Right cardiac atrium (tissue), 5 donors: ENCODE results near the gene MRPL44. TPM values are rescaled to one million over a fixed set of nuclear protein-coding genes. Genes with fewer than 3 reads are reported as not detected.

Experiments used
- ATAC-seq, 2 donors: fragments of 200-7000 bp; cut with Tn5 transposase; one replicate each; pipeline versions ENCODE4 v1.8.0 to v1.9.1; 2020; ENCODE audit warnings: moderate library complexity in 2 of 2, mild to moderate bottlenecking in 1 of 2
- DNase-seq, 3 donors: peaks; one replicate each; pipeline ENCODE4 v3.0.0-alpha.2; 2020
- H3K27ac ChIP-seq: one replicate; pipeline ENCODE4 v1.5.1; 2013; ENCODE audit warnings: mild to moderate bottlenecking, low read length, control low read depth, moderate library complexity
- H3K27me3 ChIP-seq: one replicate; pipeline ENCODE4 v1.6.1; 2013; ENCODE audit not compliant: control insufficient read depth, insufficient read depth
- H3K4me1 ChIP-seq: one replicate; pipeline ENCODE4 v1.6.1; 2013; ENCODE audit warnings: low read length; ENCODE audit not compliant: control insufficient read depth, insufficient read depth
- H3K4me3 ChIP-seq: one replicate; pipeline ENCODE4 v1.5.1; 2013; ENCODE audit warnings: low read length, control low read depth
- H3K9me3 ChIP-seq: one replicate; pipeline ENCODE4 v1.6.1; 2013; ENCODE audit warnings: low read length; ENCODE audit not compliant: control insufficient read depth
- WGBS: extraction: QIAGEN DNeasy Blood & Tissue Kit; methylation state at CpG from one replicate; pipeline ENCODE4 v1.1.7; 2013; 5-methylcytosine and 5-hydroxymethylcytosine counted together
- intact Hi-C, 4 donors: fragments of 100-400 bp; cut with DNase I; formaldehyde crosslinking; loops; one replicate each; pipeline versions ENCODE4 v1.11.0 to v1.14.0; 2022 to 2023
- long read RNA-seq, 4 donors: library from polyadenylated mRNA; unstranded; transcript quantifications; one replicate each; pipeline ENCODE4 v2.0.0, GENCODE V29; 2020 to 2021
- polyA plus RNA-seq: library from polyadenylated mRNA; stranded (reverse); fragments of 200-250 nt; gene quantifications from one replicate; pipeline ENCODE4 v1.2.3, GENCODE V29; 2013
- total RNA-seq, 4 donors: library from RNA; stranded (reverse); fragmentation: NEBNext Ultra II Directional; extraction: Animal tissue kit (Norgen Biotek cat#: 25700); gene quantifications; one replicate each; pipeline ENCODE4 v1.2.1, GENCODE V29; 2021
- donor health status: healthy with polysubstance abuse.
- donor health status: DM: no; HTN: yes; CAD: no.
- donor health status: DM: no; HTN: no; CAD: no.
- donor health status: DM: no; HTN: yes; CAD: no; lungs with severe emphysema.
- donor health status: DM: yes; HTN: yes; CAD: no.

Gene MRPL44
- 10 to 100 TPM; 22.0 to 31.8 (median 30.4) TPM for total RNA-seq
- polyA plus RNA-seq = 34.9 TPM
- long read RNA-seq, donor 1, transcript MRPL44-201 (4 exons, 1,748 nt) = major isoform, 66 of 66 reads
- long read RNA-seq, donor 1, partial matches to known transcripts = 0 of 66 reads
- long read RNA-seq, donor 1, other reads (novel, unspliced or antisense) = 0 of 66 reads
- long read RNA-seq, donor 2, transcript MRPL44-201 (4 exons, 1,748 nt) = major isoform, 45 of 46 reads
- long read RNA-seq, donor 2, partial matches to known transcripts = 0 of 46 reads
- long read RNA-seq, donor 2, other reads (novel, unspliced or antisense) = 1 of 46 reads
- long read RNA-seq, donor 3, transcript MRPL44-201 (4 exons, 1,748 nt) = major isoform, 208 of 215 reads
- long read RNA-seq, donor 3, partial matches to known transcripts = 5 of 215 reads
- long read RNA-seq, donor 3, other reads (novel, unspliced or antisense) = 2 of 215 reads
- long read RNA-seq, donor 4, transcript MRPL44-201 (4 exons, 1,748 nt) = major isoform, 33 of 33 reads
- long read RNA-seq, donor 4, partial matches to known transcripts = 0 of 33 reads
- long read RNA-seq, donor 4, other reads (novel, unspliced or antisense) = 0 of 33 reads

GRCh38 chr2:223957092-223957851 is at the start of gene MRPL44:
TSS of gene MRPL44 (plus strand) at chr2:223957463. CDS start at chr2:223957473, 10 bp downstream.
- H3K4me3 ChIP-seq = peak within 1 kb of the TSS; percentile 98
- H3K9me3 ChIP-seq = no peaks in the 10 kb centered on the region
- under 1% methylated on average over 65 of the region's 65 CpGs for WGBS
- intact Hi-C loops = no loop called here
- DNase-seq (peak; percentile 96 to 99 (median 98)), ATAC-seq (peak; percentile 100)
- H3K27me3 ChIP-seq = no peaks in the 10 kb centered on the region
- peaks cover 4% of the 10 kb centered on the region for H3K4me1 ChIP-seq
- peak within 1 kb of the TSS; percentile 94 for H3K27ac ChIP-seq

- Histone ChIP-seq H3K27ac (no peak overlapping the region), H3K4me3 (no peak overlapping the region), H3K27me3 (no peaks in the 10 kb centered on the region), H3K4me1 (peaks cover 10% of the 10 kb centered on the region), H3K9me3 (no peaks in the 10 kb centered on the region)
- peak; percentile 28 to 38 for ATAC-seq
- no peak for DNase-seq
- WGBS = 83% methylated on average over 8 of the region's 8 CpGs
- intact Hi-C loops = no loop called here
Measured at GRCh38 chr2:223908304-223908998, 48.8 kb upstream of the MRPL44 start.

GRCh38 chr2:223909001-223909741 is 48.1 kb upstream of the MRPL44 start:
- Histone ChIP-seq H3K27me3 (no peaks in the 10 kb centered on the region), H3K9me3 (no peaks in the 10 kb centered on the region), H3K4me1 (peaks cover 10% of the 10 kb centered on the region), H3K27ac (no peak overlapping the region), H3K4me3 (no peak overlapping the region)
- ATAC-seq = peak in 1 of 2 donors; percentile 55
- intact Hi-C loops = no loop called here
- 51% methylated on average over 7 of the region's 7 CpGs for WGBS
- DNase-seq = no peak

- Histone ChIP-seq H3K27ac (no peak overlapping the region), H3K27me3 (no peaks in the 10 kb centered on the region), H3K9me3 (no peaks in the 10 kb centered on the region), H3K4me3 (no peak overlapping the region), H3K4me1 (peaks cover 3% of the 10 kb centered on the region)
- intact Hi-C loops = no loop called here
- no peak for ATAC-seq
- DNase-seq = no peak
Measured at GRCh38 chr2:223914324-223914723, 42.9 kb upstream of the MRPL44 start.

- intact Hi-C loops = no loop called here
- Histone ChIP-seq H3K9me3 (no peaks in the 10 kb centered on the region), H3K4me1 (peaks cover under 1% of the 10 kb centered on the region), H3K27me3 (no peaks in the 10 kb centered on the region), H3K27ac (no peak overlapping the region), H3K4me3 (no peak overlapping the region)
- ATAC-seq (no peak), DNase-seq (no peak)
- WGBS = 90% methylated on average over 3 of the region's 3 CpGs
Measured at GRCh38 chr2:223915071-223915470, 42.2 kb upstream of the MRPL44 start.

- Histone ChIP-seq H3K4me3 (no peak overlapping the region), H3K9me3 (no peaks in the 10 kb centered on the region), H3K27ac (no peak overlapping the region), H3K4me1 (peaks cover 2% of the 10 kb centered on the region), H3K27me3 (no peaks in the 10 kb centered on the region)
- ATAC-seq (no peak), DNase-seq (no peak)
- intact Hi-C loops = no loop called here
- WGBS = 77% methylated on average over 8 of the region's 8 CpGs
Measured at GRCh38 chr2:223916181-223916920, 40.9 kb upstream of the MRPL44 start.

- WGBS = 67% methylated on average over 11 of the region's 11 CpGs
- Histone ChIP-seq H3K27ac (no peak overlapping the region), H3K9me3 (no peaks in the 10 kb centered on the region), H3K4me1 (peaks cover 2% of the 10 kb centered on the region), H3K4me3 (no peak overlapping the region), H3K27me3 (no peaks in the 10 kb centered on the region)
- peak; percentile 21 to 36 for ATAC-seq
- intact Hi-C loops = no loop called here
- DNase-seq = no peak
Measured at GRCh38 chr2:223918671-223919134, 38.6 kb upstream of the MRPL44 start.

- Histone ChIP-seq H3K27me3 (no peaks in the 10 kb centered on the region), H3K9me3 (no peaks in the 10 kb centered on the region), H3K4me1 (peaks cover 2% of the 10 kb centered on the region), H3K27ac (no peak overlapping the region), H3K4me3 (no peak overlapping the region)
- DNase-seq (no peak), ATAC-seq (no peak)
- WGBS = 96% methylated on average over 4 of the region's 4 CpGs
- intact Hi-C loops = no loop called here
Measured at GRCh38 chr2:223920109-223920508, 37.2 kb upstream of the MRPL44 start.

- ATAC-seq (no peak), DNase-seq (no peak)
- Histone ChIP-seq H3K4me3 (no peak overlapping the region), H3K4me1 (peaks cover 2% of the 10 kb centered on the region), H3K27me3 (no peaks in the 10 kb centered on the region), H3K27ac (no peak overlapping the region), H3K9me3 (no peaks in the 10 kb centered on the region)
- intact Hi-C loops = no loop called here
Measured at GRCh38 chr2:223921204-223921603, 36.1 kb upstream of the MRPL44 start.

- intact Hi-C loops = no loop called here
- Histone ChIP-seq H3K27me3 (no peaks in the 10 kb centered on the region), H3K27ac (no peak overlapping the region), H3K9me3 (no peaks in the 10 kb centered on the region), H3K4me3 (no peak overlapping the region), H3K4me1 (peaks cover 2% of the 10 kb centered on the region)
- DNase-seq (no peak), ATAC-seq (no peak)
- 78% methylated on average over 3 of the region's 3 CpGs for WGBS
Measured at GRCh38 chr2:223922308-223922707, 35.0 kb upstream of the MRPL44 start.
